Measurements from ENCODE around the gene PDHB.

Gene PDHB

DNA sequence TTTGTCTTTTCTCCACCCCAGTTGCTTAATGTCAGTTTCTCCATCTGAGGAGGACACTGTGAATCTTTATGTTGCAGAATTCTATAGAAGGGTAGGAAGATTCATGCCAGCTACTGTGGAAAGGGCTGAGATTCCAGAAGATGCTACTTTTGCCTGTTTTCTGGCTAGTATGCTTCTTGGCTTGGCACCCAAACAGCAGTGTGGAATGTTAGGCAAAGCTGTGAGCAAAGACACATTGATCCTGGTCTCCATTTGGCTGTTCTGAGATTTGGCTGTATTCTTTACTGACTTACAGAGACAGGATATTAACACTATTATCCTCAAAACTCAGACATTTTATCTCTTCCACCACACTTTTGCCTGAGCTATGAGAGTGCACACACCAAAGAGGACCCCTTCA, 39.3 kb downstream of the PDHB start:
- no peak for DNase-seq

GRCh38 chr3:58392181-58392580, 41.5 kb downstream of the PDHB start:
- DNase-seq: no peak

DNA sequence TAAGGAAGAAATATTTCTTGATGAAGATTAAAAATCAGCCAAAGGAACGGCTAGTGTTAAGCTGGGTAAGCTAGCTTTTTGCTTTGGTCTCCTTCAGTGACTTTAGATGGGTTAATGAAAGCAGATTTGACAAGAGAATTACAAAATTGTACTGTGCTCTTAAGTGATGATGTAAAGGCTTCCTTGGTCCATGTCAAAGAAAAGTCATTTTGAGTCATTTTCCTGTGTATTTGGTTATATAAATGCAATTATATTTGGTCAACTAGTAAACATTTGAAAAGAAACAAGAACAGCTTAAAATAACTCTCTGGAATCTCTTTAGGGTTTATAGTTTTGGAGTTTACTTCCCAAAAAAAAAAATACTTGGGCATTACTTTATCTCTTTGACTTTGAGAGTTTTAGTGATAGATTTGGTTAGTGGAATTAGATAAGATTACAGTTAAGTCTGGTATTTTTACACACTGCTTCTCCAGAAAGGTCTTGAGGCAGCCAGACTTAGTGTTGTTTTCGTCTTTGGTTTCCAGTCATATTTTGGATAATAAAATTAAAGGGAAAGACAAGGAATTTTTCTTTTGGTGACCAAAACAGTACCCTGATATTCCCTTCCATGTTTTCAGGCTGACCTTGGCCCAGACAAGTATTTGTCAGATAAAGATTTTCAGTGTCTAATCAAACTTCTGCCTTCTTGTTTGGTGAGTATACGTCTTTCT, 42.3 kb downstream of the PDHB start:
- no peak for DNase-seq

- DNase-seq: no peak
Measured at GRCh38 chr3:58388550-58389091, 45.0 kb downstream of the PDHB start.

DNA sequence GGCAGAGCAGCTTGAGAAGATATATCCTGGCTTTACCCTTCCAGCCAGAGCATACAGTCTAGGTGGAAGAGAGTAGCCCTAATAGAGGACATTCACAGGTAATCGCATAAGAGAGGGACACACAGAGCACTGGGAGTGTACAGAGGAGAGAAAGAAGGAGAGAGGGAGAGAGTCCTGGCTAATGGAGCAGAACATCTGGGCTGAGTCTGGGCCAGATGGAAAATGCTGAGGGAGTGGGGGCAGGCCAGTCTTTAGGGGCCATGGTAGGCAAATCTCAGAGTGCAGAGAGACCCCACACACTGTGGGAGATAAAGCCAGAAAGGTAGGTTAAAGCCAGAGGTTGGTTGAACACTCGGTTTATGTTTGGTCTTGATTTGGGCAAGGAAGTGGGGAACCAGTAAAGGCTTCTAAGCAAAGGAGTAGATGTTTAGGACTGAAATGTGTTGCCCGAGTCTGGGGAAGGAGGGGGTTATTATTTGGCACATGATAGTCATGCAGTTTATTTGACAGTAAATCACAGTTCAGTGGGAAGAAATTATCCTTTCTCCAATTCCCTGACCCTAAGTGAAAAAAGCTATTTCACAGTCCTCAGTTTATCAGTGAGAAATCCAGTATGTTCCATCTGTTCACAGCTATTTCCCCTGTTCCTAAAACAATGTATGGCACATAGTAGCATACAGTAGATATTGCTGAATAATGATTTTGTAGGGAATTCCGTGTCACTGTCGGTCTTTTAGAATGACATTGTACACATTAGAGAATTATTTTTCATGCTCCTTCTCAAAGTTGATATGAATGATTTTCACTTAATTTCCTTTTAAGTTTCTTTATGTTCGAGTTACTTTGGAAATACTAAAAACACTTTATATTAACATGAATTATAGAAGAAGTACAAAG, 45.7 kb downstream of the PDHB start:
- DNase-seq: no peak

GRCh38 chr3:58386626-58387365, 46.8 kb downstream of the PDHB start:
- no peak for DNase-seq

DNA sequence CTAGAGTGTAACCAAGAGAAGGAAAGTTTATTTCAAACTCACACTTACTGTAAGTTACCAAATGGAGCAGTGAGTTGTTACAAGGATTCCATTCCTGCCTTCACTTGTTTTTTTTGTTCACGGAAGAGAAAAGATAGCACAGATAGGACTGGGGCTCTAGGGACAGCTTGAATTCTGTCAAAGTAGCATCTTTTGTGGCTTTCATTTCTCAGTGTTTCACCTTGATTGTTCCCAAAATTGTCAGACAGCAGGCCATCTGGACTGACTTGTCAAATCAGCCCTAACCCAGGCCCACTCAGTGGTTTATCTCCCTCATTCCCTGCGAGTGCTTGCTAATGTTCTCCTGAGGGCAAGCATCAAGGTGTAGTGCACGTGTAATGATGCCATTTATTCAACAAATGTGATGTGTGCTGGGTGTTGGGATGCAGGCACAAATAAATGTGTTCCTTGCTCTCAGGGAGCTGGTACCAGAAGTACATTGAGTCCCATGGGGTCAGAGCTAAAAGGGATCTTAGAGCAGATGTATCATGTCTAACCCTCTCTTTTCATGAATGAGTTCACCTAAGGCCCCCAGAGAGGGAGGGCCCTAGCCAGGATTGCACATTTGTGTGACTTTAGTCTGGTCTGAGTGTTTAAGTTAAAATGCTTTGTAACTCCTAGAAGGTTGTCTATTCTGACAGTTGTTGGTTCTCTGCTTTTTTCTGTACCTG, 49.1 kb downstream of the PDHB start:
- DNase-seq: no peak

DNA sequence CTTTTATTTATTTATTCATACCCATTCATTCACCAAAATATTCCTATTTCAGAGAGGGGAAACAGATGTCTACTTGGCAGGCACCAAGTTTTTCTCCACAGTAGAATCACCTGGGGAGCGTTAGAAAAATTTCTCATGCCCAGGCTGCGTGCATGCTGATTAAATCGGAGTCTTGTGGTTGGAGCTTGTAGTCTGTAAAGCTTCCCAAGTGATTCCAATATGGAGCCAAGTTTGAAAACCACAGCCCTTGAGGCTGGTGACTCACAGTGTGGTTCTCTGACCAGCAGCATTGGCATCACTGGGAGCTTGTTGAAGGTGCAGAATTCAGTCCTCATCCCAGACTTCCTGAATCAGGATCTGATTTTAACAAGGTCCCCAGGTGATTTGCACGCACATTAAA, 49.7 kb downstream of the PDHB start:
- DNase-seq: peak in 1 of 2 experiments; percentile 12

GRCh38 chr3:58383476-58383875, 50.2 kb downstream of the PDHB start:
- peak; percentile 10 to 35 for DNase-seq

DNA sequence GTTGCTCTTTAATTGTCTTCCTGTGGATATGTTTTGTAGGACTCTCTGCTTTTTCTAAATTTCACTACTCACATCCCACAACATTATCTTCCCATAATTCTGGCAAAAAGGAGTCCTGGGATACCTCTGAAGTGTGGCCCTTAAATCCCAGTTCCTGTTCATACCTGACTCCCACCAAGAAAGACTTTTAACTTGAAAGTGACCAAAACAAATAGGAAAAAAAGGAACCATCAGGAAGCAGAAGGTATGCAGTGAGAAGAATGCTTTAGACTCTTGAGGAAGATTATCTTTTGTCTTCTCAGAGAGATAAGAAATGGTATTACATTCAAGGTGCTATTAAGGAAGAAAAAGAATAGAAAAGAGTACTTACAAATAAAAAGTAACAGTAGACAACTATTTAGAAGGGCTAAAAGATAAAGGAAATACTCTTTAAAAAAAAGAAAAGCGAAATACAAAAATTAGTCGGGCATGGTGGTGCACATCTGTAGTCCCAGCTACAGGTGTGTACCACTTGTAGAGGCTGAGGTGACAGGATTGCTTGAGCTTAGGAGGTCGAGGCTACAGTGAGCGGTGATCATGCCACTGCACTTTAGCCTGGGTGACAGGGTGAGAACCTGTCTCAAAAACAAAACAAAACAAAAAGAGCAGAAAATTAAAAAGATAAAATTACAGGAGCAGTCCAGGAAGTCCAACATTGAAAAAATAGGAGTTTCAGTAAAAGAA, 54.1 kb downstream of the PDHB start:
- no peak for DNase-seq

GRCh38 chr3:58377750-58378149, 55.9 kb downstream of the PDHB start:
- no peak for DNase-seq

Measured in NCI-H526 (cell line).